GM18873 (cell line): ENCODE measurements around the gene HLA-DMB.

Source experiments
- ATAC-seq: cut with Tn5 transposase; IDR thresholded peaks from one replicate; pipeline ENCODE4 v1.9.1; 2021; ENCODE audit warnings: mild to moderate bottlenecking, moderate library complexity, moderate number of reproducible peaks; ENCODE audit not compliant: unreplicated experiment, low FRiP score

Gene HLA-DMB

GRCh38 chr6:32940656-32941213 is at the start of gene HLA-DMB:
Gene HLA-DMB, minus strand, starts transcription at chr6:32941028. Its CDS starts 221 bp downstream, at chr6:32940807.
- peak; percentile 51 for ATAC-seq

GRCh38 chr6:32989368-32989767 is 48.5 kb upstream of the HLA-DMB start:
- ATAC-seq = no peak

GRCh38 chr6:32984622-32985389 is 44.0 kb upstream of the HLA-DMB start:
- ATAC-seq = no peak

- ATAC-seq = no peak
These were observed 43.3 kb upstream of the HLA-DMB start for GRCh38 chr6:32983964-32984621.

GRCh38 chr6:32983493-32983848 is 42.6 kb upstream of the HLA-DMB start:
- ATAC-seq = no peak

GRCh38 chr6:32982702-32983492 is 42.1 kb upstream of the HLA-DMB start:
- ATAC-seq = no peak

GRCh38 chr6:32982084-32982701 is 41.4 kb upstream of the HLA-DMB start:
- ATAC-seq = no peak

GRCh38 chr6:32980488-32981038 is 39.7 kb upstream of the HLA-DMB start:
- no peak for ATAC-seq

- ATAC-seq = no peak
These were observed 39.1 kb upstream of the HLA-DMB start for GRCh38 chr6:32979720-32980487.

GRCh38 chr6:32977953-32978324 is 37.1 kb upstream of the HLA-DMB start:
- ATAC-seq = no peak

- no peak for ATAC-seq
These were observed 36.6 kb upstream of the HLA-DMB start for GRCh38 chr6:32977272-32977952.

- no peak for ATAC-seq
These were observed 35.7 kb upstream of the HLA-DMB start for GRCh38 chr6:32976334-32977069.

GRCh38 chr6:32975886-32976285 is 35.1 kb upstream of the HLA-DMB start:
- ATAC-seq = no peak

GRCh38 chr6:32974541-32975308 is 33.9 kb upstream of the HLA-DMB start:
- no peak for ATAC-seq

- no peak for ATAC-seq
These were observed 33.1 kb upstream of the HLA-DMB start for GRCh38 chr6:32974016-32974333.

GRCh38 chr6:32973144-32974015 is 32.6 kb upstream of the HLA-DMB start:
- no peak for ATAC-seq
